Measurements from ENCODE around the gene ACAP1. TPM values are rescaled to one million over a fixed set of nuclear protein-coding genes. Genes with fewer than 3 reads are reported as not detected.

Gene ACAP1
- total RNA-seq, 1 experiment from 2014 or later = 2.7 TPM

DNA sequence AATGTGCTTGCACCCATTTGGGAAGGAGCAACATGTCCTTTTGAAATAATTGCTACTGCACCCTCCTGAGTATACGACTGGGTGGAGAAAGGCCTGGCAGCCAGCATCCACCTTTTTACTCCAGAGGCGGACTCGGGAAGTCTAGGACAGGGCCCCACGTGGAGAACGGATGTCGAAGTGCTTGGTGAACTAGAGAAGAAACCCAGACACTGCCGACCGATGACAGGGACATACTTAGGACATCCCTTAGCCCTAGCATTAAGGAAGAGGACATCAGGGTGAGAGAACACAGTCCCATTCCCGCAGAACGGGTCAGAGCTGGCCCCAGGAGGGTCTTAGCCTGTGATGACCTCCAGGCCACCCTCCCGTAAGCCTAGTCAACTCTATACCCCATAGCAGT, 45.6 kb upstream of the ACAP1 start:
- Histone ChIP-seq H3K36me3 (ENCODE audit: control insufficient read depth, insufficient read depth, low read length) (no peaks in the 10 kb centered on the region), H3K4me3 (ENCODE audit: low read depth in 2 of 2, low read length in 2 of 2) (no peak overlapping the region), H3K9me3 (ENCODE audit: control insufficient read depth, insufficient read depth, low read depth, low read length) (no peaks in the 10 kb centered on the region), H3K27me3 (ENCODE audit: control insufficient read depth, insufficient read depth, low read length) (no peaks in the 10 kb centered on the region), H3K27ac (ENCODE audit: low read length) (no peak overlapping the region), H3K4me1 (ENCODE audit: control insufficient read depth, insufficient read depth, low read length) (peaks cover 13% of the 10 kb centered on the region)
- DNase-seq (ENCODE audit: low read depth, low spot score) (no peak), ATAC-seq (no peak)
- ChIA-PET POLR2A (interaction anchor here (0.7 kb wide), 1 partner anchor 39 kb away, joined by 3 read pairs; no protein-coding TSS in a partner anchor), CTCF (no interaction called here)
- in situ Hi-C loops (cut with HindIII; ENCODE audit: low pct_unique_long_range_greater_than_20kb, low sequenced_read_pairs) (no loop called here), intact Hi-C loops (cut with micrococcal nuclease; ENCODE audit: unreplicated experiment) (no loop called here)
- TF ChIP-seq POLR2AphosphoS5 (IDR thresholded peaks at IDR 0.05; ENCODE audit: low read depth, low read length) (no peak), TCF7L2 (IDR thresholded peaks at IDR 0.05; ENCODE audit: low read depth, low read length) (no peak), SIN3A (IDR thresholded peaks at IDR 0.05; ENCODE audit: borderline replicate concordance, insufficient read depth, low read depth, low read length) (no peak), REST (IDR thresholded peaks at IDR 0.05; ENCODE audit: insufficient read depth in 1 of 2, low read depth in 2 of 2, low read length in 1 of 2) (no peak)
- TF ChIP-seq, protein P1, sequence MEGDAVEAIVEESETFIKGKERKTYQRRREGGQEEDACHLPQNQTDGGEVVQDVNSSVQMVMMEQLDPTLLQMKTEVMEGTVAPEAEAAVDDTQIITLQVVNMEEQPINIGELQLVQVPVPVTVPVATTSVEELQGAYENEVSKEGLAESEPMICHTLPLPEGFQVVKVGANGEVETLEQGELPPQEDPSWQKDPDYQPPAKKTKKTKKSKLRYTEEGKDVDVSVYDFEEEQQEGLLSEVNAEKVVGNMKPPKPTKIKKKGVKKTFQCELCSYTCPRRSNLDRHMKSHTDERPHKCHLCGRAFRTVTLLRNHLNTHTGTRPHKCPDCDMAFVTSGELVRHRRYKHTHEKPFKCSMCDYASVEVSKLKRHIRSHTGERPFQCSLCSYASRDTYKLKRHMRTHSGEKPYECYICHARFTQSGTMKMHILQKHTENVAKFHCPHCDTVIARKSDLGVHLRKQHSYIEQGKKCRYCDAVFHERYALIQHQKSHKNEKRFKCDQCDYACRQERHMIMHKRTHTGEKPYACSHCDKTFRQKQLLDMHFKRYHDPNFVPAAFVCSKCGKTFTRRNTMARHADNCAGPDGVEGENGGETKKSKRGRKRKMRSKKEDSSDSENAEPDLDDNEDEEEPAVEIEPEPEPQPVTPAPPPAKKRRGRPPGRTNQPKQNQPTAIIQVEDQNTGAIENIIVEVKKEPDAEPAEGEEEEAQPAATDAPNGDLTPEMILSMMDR (IDR thresholded peaks at IDR 0.05) = no peak
- no TSS peak for BruUV-seq (replicated peaks)

DNA sequence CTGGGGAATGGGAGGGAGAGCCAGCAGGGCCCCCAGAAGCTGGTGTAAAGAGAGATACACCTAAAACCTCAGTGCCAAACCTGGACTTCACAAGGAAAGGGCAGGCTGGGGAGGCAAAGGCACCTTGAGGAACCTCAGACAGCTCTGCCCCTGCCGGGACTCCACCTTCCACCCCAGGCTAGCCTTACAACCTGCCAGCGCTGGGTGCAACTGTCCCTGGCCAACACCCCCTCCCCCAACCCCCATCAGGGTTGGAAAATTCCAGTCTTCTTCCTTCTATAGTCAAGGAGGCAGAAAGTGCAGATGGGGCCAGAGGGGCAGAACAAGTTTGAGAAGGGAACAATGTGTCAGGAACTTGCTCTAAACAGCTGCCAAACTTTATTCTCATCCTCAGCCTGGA, 44.1 kb upstream of the ACAP1 start:
- no TSS peak for BruUV-seq (replicated peaks)
- TF ChIP-seq POLR2AphosphoS5 (IDR thresholded peaks at IDR 0.05; ENCODE audit: low read depth, low read length) (no peak), REST (IDR thresholded peaks at IDR 0.05; ENCODE audit: insufficient read depth in 1 of 2, low read depth in 2 of 2, low read length in 1 of 2) (no peak), TCF7L2 (IDR thresholded peaks at IDR 0.05; ENCODE audit: low read depth, low read length) (no peak), SIN3A (IDR thresholded peaks at IDR 0.05; ENCODE audit: borderline replicate concordance, insufficient read depth, low read depth, low read length) (no peak)
- TF ChIP-seq, protein P1 (IDR thresholded peaks at IDR 0.05) = no peak
- ATAC-seq (no peak), DNase-seq (ENCODE audit: low read depth, low spot score) (no peak)
- H3K27me3 ChIP-seq (ENCODE audit: control insufficient read depth, insufficient read depth, low read length) = no peaks in the 10 kb centered on the region
- H3K36me3 ChIP-seq (ENCODE audit: control insufficient read depth, insufficient read depth, low read length) = no peaks in the 10 kb centered on the region
- ChIA-PET POLR2A (interaction anchor here (0.6 kb wide), 1 partner anchor 9 kb away, joined by 5 read pairs; no protein-coding TSS in a partner anchor), CTCF (no interaction called here)
- in situ Hi-C loops (cut with HindIII; ENCODE audit: low pct_unique_long_range_greater_than_20kb, low sequenced_read_pairs) (no loop called here), intact Hi-C loops (cut with micrococcal nuclease; ENCODE audit: unreplicated experiment) (no loop called here)
- no peak overlapping the region for H3K4me3 ChIP-seq (ENCODE audit: low read depth in 2 of 2, low read length in 2 of 2)
- H3K9me3 ChIP-seq (ENCODE audit: control insufficient read depth, insufficient read depth, low read depth, low read length) = no peaks in the 10 kb centered on the region
- H3K4me1 ChIP-seq (ENCODE audit: control insufficient read depth, insufficient read depth, low read length) = peaks cover 17% of the 10 kb centered on the region
- no peak overlapping the region for H3K27ac ChIP-seq (ENCODE audit: low read length)
